Liver (tissue), 9 donors: ENCODE results near the gene RNF217. TPM values are rescaled to one million over a fixed set of nuclear protein-coding genes. Genes with fewer than 3 reads are reported as not detected.

Experiments used
- DNase-seq: peaks from one replicate; pipeline ENCODE4 v3.0.0-alpha.2; 2017; ENCODE audit warnings: low spot score
- H3K27ac ChIP-seq, 2 donors: one replicate each; pipeline ENCODE4 v1.7.0; 2013; ENCODE audit warnings: inconsistent platforms in 2 of 2, low read length in 2 of 2, control low read depth in 1 of 2, low read depth in 1 of 2, mild to moderate bottlenecking in 1 of 2
- H3K27me3 ChIP-seq, 4 donors: one replicate each; pipeline versions ENCODE4 v1.6.1 to v1.7.0; 2013; ENCODE audit warnings: low read length in 3 of 4, inconsistent platforms in 1 of 4, mild to moderate bottlenecking in 1 of 4, moderate library complexity in 1 of 4; ENCODE audit not compliant: control insufficient read depth in 4 of 4, insufficient read depth in 4 of 4
- H3K36me3 ChIP-seq, 4 donors: one replicate each; pipeline versions ENCODE4 v1.6.1 to v1.7.0; 2013; ENCODE audit warnings: low read length in 3 of 4, mild to moderate bottlenecking in 3 of 4, low read depth in 1 of 4, moderate library complexity in 1 of 4; ENCODE audit not compliant: control insufficient read depth in 4 of 4, insufficient read depth in 3 of 4
- H3K4me1 ChIP-seq, 4 donors: one replicate each; pipeline versions ENCODE4 v1.6.1 to v1.7.0; 2013; ENCODE audit warnings: low read length in 3 of 4, mild to moderate bottlenecking in 3 of 4, moderate library complexity in 1 of 4; ENCODE audit not compliant: control insufficient read depth in 4 of 4, insufficient read depth in 4 of 4
- H3K4me3 ChIP-seq, 3 donors: one replicate each; pipeline versions ENCODE4 v1.6.1 to v1.7.0; 2013; ENCODE audit warnings: low read length in 3 of 3, control low read depth in 1 of 3, low read depth in 1 of 3, mild to moderate bottlenecking in 1 of 3
- H3K9ac ChIP-seq, 2 donors: one replicate each; pipeline ENCODE4 v1.7.0; 2013; ENCODE audit warnings: low read length in 2 of 2, mild to moderate bottlenecking in 2 of 2, moderate library complexity in 2 of 2, control low read depth in 1 of 2, low read depth in 1 of 2
- H3K9me3 ChIP-seq, 4 donors: one replicate each; pipeline versions ENCODE4 v1.6.1 to v1.7.0; 2013; ENCODE audit warnings: low read length in 3 of 4; ENCODE audit not compliant: control insufficient read depth in 4 of 4
- CTCF ChIP-seq: fragments of 150-350 bp; IDR thresholded peaks from 2 replicates; pipeline ENCODE4 v1.5.1; 2017; ENCODE audit warnings: improper control_type of control experiment, low read depth, low read length; ENCODE audit not compliant: missing input control
- FOXA2 ChIP-seq: IDR thresholded peaks from 2 replicates; pipeline ENCODE4 v1.6.1; 2016; ENCODE audit warnings: antibody characterized with exemption
- HNF4A ChIP-seq, 2 donors: conservative IDR thresholded peaks; 2 replicates each; pipeline ENCODE4 v1.6.1; 2016; ENCODE audit warnings: antibody characterized with exemption in 2 of 2, mild to moderate bottlenecking in 2 of 2
- JUND ChIP-seq, 2 donors: IDR thresholded peaks; 2 replicates each; pipeline ENCODE4 v1.6.1; 2016; ENCODE audit warnings: antibody characterized with exemption in 2 of 2
- NR2F2 ChIP-seq: IDR thresholded peaks from 2 replicates; pipeline ENCODE4 v1.6.1; 2016; ENCODE audit warnings: antibody characterized with exemption
- RAD21 ChIP-seq, 2 donors: IDR thresholded peaks; 2 replicates each; pipeline ENCODE4 v1.6.1; 2016; ENCODE audit warnings: antibody characterized with exemption in 2 of 2, mild to moderate bottlenecking in 2 of 2
- REST ChIP-seq: IDR thresholded peaks from 2 replicates; pipeline ENCODE4 v1.6.1; 2016; ENCODE audit warnings: antibody characterized with exemption, mild to moderate bottlenecking
- RXRA ChIP-seq, 2 donors: IDR thresholded peaks; 2 replicates each; pipeline ENCODE4 v1.6.1; 2017 to 2018; ENCODE audit warnings: antibody characterized with exemption in 2 of 2, mild to moderate bottlenecking in 1 of 2
- SP1 ChIP-seq: IDR thresholded peaks from 2 replicates; pipeline ENCODE4 v1.6.1; 2018; ENCODE audit warnings: antibody characterized with exemption, mild to moderate bottlenecking
- YY1 ChIP-seq: IDR thresholded peaks from 2 replicates; pipeline ENCODE4 v1.6.1; 2016; ENCODE audit warnings: antibody characterized with exemption, mild to moderate bottlenecking
- WGBS: extraction: QIAGEN DNeasy Blood & Tissue Kit; methylation state at CpG from one replicate; pipeline ENCODE4 v1.1.7; 2013; 5-methylcytosine and 5-hydroxymethylcytosine counted together
- polyA plus RNA-seq, 2 donors: library from polyadenylated mRNA; stranded (reverse) in 1 of 2; unstranded in 1 of 2; fragments of 200-250 nt in 1 of 2; fragments of >200 nt in 1 of 2; fragmentation: Nextera tagmentation in 1 of 2; extraction: Ambion mirVana in 1 of 2; gene quantifications; one replicate each; pipeline versions ENCODE4 v1.2.1 to v1.2.3, GENCODE V29; 2013 to 2015
- total RNA-seq, 2 donors: library from RNA; depleted of rRNA; stranded (reverse); fragments of >200 nt; gene quantifications; one replicate each; pipeline ENCODE4 v1.2.3, GENCODE V29; 2014
- donor health status: healthy.
- donor health status: healthy.
- donor health status: healthy.
- donor health status: healthy.
- donor health status: healthy.

The RNF217 gene
- total and polyA plus RNA-seq, 4 donors: 2.3 to 18.3 (median 4.1) TPM

- Histone ChIP-seq H3K36me3 (no peaks in the 10 kb centered on the region), H3K27me3 (no peaks in the 10 kb centered on the region), H3K4me3 (no peak overlapping the region), H3K4me1 (no peaks in the 10 kb centered on the region), H3K9ac (no peak overlapping the region), H3K27ac (no peak overlapping the region), H3K9me3 (peaks cover 3 to 21% (median 4%) of the 10 kb centered on the region in 4 donors)
- no peak for DNase-seq
- TF ChIP-seq RXRA (IDR thresholded peaks at IDR 0.05): no peak
- TF ChIP-seq REST: no peak
- TF ChIP-seq FOXA2: no peak
- 99% methylated on average over 1 of the region's 1 CpG for WGBS
These were observed 147.8 kb downstream of the RNF217 start for GRCh38 chr6:125110056-125110455.

DNA sequence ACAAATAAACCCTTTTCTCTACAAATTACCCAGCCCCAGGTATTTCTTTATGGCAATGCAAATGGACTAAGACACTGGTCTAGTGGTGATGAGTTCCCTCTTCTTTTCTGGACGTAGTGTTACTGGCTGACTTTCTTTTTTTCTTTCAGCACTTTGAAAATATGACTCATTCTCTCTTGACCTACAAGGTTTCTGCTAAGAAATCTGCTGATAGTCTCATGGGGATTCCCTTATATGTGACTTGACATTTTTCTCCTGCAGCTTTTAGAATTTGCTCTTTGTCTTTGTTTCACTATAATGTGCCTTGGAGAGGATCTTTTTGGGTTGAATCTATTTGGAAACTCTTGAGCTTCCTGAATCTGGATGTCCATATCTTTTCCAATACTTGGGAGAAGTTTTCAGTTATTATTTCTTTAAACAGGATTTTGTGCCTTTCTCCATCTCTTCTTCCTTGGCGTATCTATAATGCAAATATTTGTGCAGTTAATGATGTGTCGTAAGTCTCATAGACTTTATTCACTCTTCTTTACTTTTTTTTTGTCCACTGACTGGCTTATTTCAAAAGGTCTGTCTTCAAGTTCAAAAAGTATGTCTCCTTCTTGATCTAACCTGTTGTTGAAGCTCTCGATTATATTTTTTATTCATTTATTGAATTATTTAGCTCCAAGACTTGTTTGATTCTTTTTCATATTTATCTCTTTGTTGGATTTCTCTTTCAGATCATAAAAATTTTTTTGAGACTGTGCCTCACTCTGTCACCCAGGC is 149.2 kb downstream of the RNF217 start:
- Histone ChIP-seq H3K36me3 (no peaks in the 10 kb centered on the region), H3K27me3 (no peaks in the 10 kb centered on the region), H3K4me1 (peaks cover 0 to 5% (median 0%) of the 10 kb centered on the region in 4 donors), H3K4me3 (peak overlapping the region in 2 of 3 donors; percentile 2 to 4), H3K9me3 (peaks cover 3 to 21% (median 4%) of the 10 kb centered on the region in 4 donors), H3K27ac (no peak overlapping the region), H3K9ac (no peak overlapping the region)
- DNase-seq: no peak
- WGBS: 94% methylated on average over 4 of the region's 4 CpGs
- no peak for TF ChIP-seq FOXA2

GRCh38 chr6:125112934-125113333 is 150.7 kb downstream of the RNF217 start:
- DNase-seq: no peak
- peaks cover 3 to 21% (median 4%) of the 10 kb centered on the region in 4 donors for H3K9me3 ChIP-seq
- no peak for TF ChIP-seq NR2F2
- no peak for TF ChIP-seq FOXA2
- no peak for TF ChIP-seq SP1
- no peak for TF ChIP-seq JUND (IDR thresholded peaks at IDR 0.05)
- no peak for TF ChIP-seq RXRA (IDR thresholded peaks at IDR 0.05)
- no peak for TF ChIP-seq HNF4A (conservative IDR thresholded peaks at IDR 0.05)
- H3K27me3 ChIP-seq: no peaks in the 10 kb centered on the region
- H3K36me3 ChIP-seq: no peaks in the 10 kb centered on the region
- no peak overlapping the region for H3K9ac ChIP-seq
- H3K4me3 ChIP-seq: no peak overlapping the region
- no peak overlapping the region for H3K27ac ChIP-seq
- H3K4me1 ChIP-seq: peaks cover 0 to 6% (median 0%) of the 10 kb centered on the region in 4 donors

- no peak for TF ChIP-seq YY1
- peak; percentile 94 to 96 for TF ChIP-seq RAD21 (IDR thresholded peaks at IDR 0.05)
- TF ChIP-seq CTCF: peak; percentile 85
- no peaks in the 10 kb centered on the region for H3K27me3 ChIP-seq
- H3K4me3 ChIP-seq: no peak overlapping the region
- peaks cover 3 to 19% (median 4%) of the 10 kb centered on the region in 4 donors for H3K9me3 ChIP-seq
- H3K4me1 ChIP-seq: peaks cover 0 to 6% (median 0%) of the 10 kb centered on the region in 4 donors
- no peak overlapping the region for H3K9ac ChIP-seq
- no peaks in the 10 kb centered on the region for H3K36me3 ChIP-seq
- WGBS: 3% methylated on average over 1 of the region's 1 CpG
- H3K27ac ChIP-seq: no peak overlapping the region
- DNase-seq: peak; percentile 45
These were observed 152.1 kb downstream of the RNF217 start for GRCh38 chr6:125114248-125114858.
